ENCODE results near the gene SPEG.

The SPEG gene

GRCh38 chr2:219476652-219477151 lies 42.1 kb downstream of the SPEG start:
- no peak overlapping the region for H3K4me3 ChIP-seq (ENCODE audit: control insufficient read depth, low read depth, low read length)
- DNase-seq (ENCODE audit: low read depth) = no peak
- TF ChIP-seq CTCF (conservative IDR thresholded peaks at IDR 0.05; ENCODE audit: control insufficient read depth, insufficient read depth, low read depth, low read length) = no peak

- DNase-seq (ENCODE audit: low read depth) = no peak
- no peak overlapping the region for H3K4me3 ChIP-seq (ENCODE audit: control insufficient read depth, low read depth, low read length)
- no peak for TF ChIP-seq CTCF (conservative IDR thresholded peaks at IDR 0.05; ENCODE audit: control insufficient read depth, insufficient read depth, low read depth, low read length)
Measured at GRCh38 chr2:219477179-219477578, 42.5 kb downstream of the SPEG start.

- TF ChIP-seq CTCF (conservative IDR thresholded peaks at IDR 0.05; ENCODE audit: control insufficient read depth, insufficient read depth, low read depth, low read length) = no peak
- DNase-seq (ENCODE audit: low read depth) = no peak
- no peak overlapping the region for H3K4me3 ChIP-seq (ENCODE audit: control insufficient read depth, low read depth, low read length)
Measured at GRCh38 chr2:219477815-219478214, 43.2 kb downstream of the SPEG start.

GRCh38 chr2:219478916-219479315 lies 44.3 kb downstream of the SPEG start:
- H3K4me3 ChIP-seq (ENCODE audit: control insufficient read depth, low read depth, low read length) = no peak overlapping the region
- no peak for TF ChIP-seq CTCF (conservative IDR thresholded peaks at IDR 0.05; ENCODE audit: control insufficient read depth, insufficient read depth, low read depth, low read length)
- DNase-seq (ENCODE audit: low read depth) = no peak

- no peak for DNase-seq (ENCODE audit: low read depth)
- no peak overlapping the region for H3K4me3 ChIP-seq (ENCODE audit: control insufficient read depth, low read depth, low read length)
- no peak for TF ChIP-seq CTCF (conservative IDR thresholded peaks at IDR 0.05; ENCODE audit: control insufficient read depth, insufficient read depth, low read depth, low read length)
Measured at GRCh38 chr2:219480004-219480403, 45.4 kb downstream of the SPEG start.

- H3K4me3 ChIP-seq (ENCODE audit: control insufficient read depth, low read depth, low read length) = no peak overlapping the region
- no peak for TF ChIP-seq CTCF (conservative IDR thresholded peaks at IDR 0.05; ENCODE audit: control insufficient read depth, insufficient read depth, low read depth, low read length)
- no peak for DNase-seq (ENCODE audit: low read depth)
Measured at GRCh38 chr2:219482674-219483405, 48.2 kb downstream of the SPEG start.

Data from fibroblast of mammary gland (primary cell).